ENCODE data around the gene IGF1. TPM values are rescaled to one million over a fixed set of nuclear protein-coding genes. Genes with fewer than 3 reads are reported as not detected.
"Not testable (repeated sequence)": the region's sequence is repeated elsewhere in the genome, so short reads cannot be mapped to it uniquely, and the experiment has no call there.

IGF1 gene
- total RNA-seq, 1 donor: under 0.01 TPM

DNA sequence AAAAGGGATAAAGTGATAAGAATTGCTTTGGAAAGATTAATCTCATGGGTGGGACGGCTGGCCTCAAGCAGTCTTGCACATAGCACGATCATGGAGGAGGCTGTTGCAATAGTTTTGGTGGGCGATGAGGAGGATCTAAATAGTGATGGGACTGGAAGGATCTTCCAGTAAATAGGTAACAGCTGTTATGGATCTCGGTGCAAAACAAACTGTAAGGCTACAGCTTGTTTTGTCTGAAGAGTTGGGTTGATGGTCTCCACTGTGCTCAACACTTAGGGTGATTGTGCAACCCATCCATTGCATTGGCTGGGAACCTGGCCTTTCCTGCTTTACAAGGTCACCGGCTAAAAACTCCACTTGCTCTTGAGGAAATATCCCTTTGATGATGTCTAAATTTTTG, 21.0 kb downstream of the IGF1 start:
- DNase-seq (ENCODE audit: low read depth): peak; percentile 88
- TF ChIP-seq, protein P1, sequence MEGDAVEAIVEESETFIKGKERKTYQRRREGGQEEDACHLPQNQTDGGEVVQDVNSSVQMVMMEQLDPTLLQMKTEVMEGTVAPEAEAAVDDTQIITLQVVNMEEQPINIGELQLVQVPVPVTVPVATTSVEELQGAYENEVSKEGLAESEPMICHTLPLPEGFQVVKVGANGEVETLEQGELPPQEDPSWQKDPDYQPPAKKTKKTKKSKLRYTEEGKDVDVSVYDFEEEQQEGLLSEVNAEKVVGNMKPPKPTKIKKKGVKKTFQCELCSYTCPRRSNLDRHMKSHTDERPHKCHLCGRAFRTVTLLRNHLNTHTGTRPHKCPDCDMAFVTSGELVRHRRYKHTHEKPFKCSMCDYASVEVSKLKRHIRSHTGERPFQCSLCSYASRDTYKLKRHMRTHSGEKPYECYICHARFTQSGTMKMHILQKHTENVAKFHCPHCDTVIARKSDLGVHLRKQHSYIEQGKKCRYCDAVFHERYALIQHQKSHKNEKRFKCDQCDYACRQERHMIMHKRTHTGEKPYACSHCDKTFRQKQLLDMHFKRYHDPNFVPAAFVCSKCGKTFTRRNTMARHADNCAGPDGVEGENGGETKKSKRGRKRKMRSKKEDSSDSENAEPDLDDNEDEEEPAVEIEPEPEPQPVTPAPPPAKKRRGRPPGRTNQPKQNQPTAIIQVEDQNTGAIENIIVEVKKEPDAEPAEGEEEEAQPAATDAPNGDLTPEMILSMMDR (IDR thresholded peaks at IDR 0.05; ENCODE audit: insufficient read depth, low read depth, low read length): no peak
- H3K4me3 ChIP-seq (ENCODE audit: low read depth, low read length): no peak overlapping the region

DNA sequence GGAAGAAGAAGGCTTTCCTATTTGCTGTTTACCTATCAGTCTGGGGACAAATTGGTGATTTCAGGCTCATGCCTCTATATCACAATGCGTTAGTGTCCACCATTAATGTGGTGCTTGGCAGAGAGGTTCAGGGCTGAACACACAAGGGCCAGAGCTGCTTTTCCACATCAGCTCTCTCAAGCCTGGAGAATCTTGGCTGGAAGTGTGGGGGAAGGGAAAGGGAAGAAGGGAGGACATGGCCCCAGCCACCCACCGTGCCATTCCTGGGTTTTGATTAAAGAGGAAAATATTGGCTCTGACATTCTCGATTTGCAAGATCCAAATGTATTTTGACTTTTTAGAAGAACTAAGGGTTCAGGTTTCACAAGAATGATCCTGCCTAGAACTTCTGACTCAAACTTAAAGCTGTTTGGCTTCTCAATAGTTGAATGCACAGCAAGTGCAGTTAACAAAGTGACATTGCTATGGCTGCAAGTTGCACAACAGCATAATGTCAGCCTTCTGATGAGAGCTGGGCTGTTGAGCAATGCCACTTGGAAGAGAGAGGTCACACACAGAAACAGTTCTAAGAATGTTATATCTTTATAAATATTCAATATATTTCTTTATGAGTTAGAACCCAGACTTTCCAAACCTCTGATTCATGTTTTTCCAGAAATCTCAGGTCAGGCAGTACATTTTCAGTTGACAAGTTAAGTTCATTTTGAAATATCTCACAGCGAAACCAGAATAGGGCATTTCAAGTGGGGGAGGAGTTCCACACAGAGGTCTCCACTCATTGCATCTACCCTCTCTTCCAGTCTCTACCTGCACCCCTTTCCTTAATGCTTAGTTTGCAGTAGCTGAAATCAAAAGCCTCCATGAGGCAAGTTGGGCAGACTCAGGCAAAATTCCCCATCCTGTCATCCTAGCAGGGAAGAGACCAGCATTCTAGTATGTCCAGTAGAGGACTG, 25.3 kb downstream of the IGF1 start:
- H3K4me3 ChIP-seq (ENCODE audit: low read depth, low read length): no peak overlapping the region
- TF ChIP-seq, protein P1 (IDR thresholded peaks at IDR 0.05; ENCODE audit: insufficient read depth, low read depth, low read length): no peak
- DNase-seq (ENCODE audit: low read depth): peak; percentile 87

DNA sequence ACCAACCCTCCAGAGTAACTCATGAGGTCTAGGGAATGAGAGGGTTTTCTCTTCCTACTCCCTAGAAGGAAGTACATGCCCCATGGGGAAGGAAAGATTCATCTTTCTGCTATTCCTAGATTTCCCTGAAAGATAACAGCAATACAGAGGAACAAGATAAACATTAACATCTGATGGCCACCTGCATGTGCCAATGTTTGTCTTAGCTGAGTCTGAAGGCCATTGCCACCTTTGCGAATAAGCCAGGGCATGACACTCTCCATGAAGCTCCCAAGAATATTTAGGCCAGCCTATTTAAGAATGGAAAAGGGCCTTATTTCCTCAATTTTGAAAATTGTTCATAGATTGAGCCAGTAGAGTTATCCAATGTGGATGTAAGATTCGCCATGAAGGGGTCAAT, 26.0 kb downstream of the IGF1 start:
- TF ChIP-seq, protein P1 (IDR thresholded peaks at IDR 0.05; ENCODE audit: insufficient read depth, low read depth, low read length): no peak
- no peak overlapping the region for H3K4me3 ChIP-seq (ENCODE audit: low read depth, low read length)
- DNase-seq (ENCODE audit: low read depth): no peak

DNA sequence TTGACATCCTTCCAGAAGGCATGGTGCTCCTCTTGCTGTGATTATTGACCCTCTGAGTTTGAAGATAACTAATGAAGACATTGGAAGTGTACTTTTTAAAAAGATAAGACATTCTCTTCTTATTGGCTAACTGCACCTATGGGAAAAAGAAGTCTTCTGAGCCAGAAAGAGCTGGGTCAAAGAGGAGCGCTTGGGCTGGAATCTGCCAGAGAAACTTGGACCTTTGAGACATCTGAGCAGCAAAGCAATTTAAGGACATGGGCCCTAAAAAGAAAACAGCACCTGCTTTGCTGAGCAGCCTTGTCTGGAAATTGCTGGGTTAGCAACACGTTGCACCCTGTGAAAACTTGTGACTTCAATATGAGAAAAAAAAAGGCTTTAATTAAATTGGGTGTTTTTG, 27.8 kb downstream of the IGF1 start:
- H3K4me3 ChIP-seq (ENCODE audit: low read depth, low read length): no peak overlapping the region
- TF ChIP-seq, protein P1 (IDR thresholded peaks at IDR 0.05; ENCODE audit: insufficient read depth, low read depth, low read length): no peak
- DNase-seq (ENCODE audit: low read depth): no peak

DNA sequence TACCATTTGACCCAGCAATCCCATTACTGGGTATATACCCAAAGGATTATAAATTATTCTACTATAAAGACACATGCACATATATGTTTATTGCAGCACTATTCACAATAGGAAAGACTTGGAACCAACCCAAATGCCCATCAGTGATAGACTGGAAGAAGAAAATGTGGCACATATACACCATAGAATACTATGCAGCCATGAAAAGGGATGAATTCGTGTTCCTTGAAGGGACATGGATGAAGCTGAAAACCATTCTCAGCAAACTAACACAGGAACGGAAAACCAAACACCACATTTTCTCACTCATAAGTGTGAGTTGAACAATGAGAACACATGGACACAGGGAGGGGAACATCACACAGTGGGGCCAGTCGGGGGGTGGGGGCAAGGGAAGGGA, 31.3 kb downstream of the IGF1 start:
- H3K4me3 ChIP-seq (ENCODE audit: low read depth, low read length); DNase-seq (ENCODE audit: low read depth): not testable (repeated sequence)

DNA sequence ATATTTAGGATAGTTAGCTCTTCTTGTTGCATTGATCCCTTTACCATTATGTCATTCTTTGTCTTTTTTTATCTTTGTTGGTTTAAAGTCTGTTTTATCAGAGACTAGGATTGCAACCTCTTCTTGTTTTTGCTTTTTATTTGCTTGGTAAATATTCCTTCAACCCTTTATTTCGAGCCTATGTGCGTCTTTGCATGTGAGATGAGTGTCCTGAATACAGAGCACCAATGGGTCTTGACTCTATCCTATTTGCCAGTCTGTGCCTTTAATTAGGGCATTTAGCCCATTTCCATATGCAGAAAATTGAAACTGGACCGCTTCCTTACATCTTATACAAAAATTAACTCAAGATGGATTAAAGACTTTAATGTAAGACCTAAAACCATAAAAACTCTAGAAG, 32.9 kb downstream of the IGF1 start:
- H3K4me3 ChIP-seq (ENCODE audit: low read depth, low read length); DNase-seq (ENCODE audit: low read depth): not testable (repeated sequence)

DNA sequence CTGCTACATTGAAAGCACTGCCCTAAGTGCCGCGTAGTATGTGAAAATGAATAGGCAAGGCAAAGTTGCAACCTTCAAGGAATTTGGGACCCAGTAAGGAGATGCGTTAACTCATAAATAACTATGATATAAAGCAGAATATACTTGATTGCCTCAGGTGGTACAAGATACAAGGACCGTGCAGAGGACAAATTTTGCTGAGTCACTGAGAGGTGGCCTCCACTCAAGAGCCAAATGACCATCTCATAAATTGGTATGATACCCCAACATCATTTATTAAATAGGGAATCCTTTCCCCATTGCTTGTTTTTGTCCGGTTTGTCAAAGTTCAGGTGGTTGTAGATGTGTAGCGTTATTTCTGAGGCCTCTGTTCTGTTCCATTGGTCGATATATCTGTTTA, 35.7 kb downstream of the IGF1 start:
- H3K4me3 ChIP-seq (ENCODE audit: low read depth, low read length): no peak overlapping the region
- TF ChIP-seq, protein P1 (IDR thresholded peaks at IDR 0.05; ENCODE audit: insufficient read depth, low read depth, low read length): no peak
- DNase-seq (ENCODE audit: low read depth): no peak

DNA sequence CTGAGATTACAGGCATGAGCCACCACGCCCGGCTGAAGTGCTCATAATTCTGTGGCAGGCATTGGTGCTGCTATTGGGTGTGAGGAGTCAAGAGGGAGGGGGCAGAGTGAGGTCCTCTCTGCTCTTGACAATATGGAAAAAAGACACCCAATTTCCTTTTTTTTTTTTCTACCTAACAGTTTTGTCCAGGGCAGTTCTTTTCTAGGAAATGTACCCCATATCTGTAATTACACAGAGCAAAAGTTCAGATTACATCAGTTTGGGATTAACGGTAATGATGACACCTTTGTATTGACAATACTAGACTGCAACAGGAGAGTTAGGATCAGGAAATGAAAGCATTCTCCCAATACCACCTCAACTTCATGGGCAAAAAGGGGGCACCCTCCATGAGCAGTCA, 36.3 kb downstream of the IGF1 start:
- no peak for DNase-seq (ENCODE audit: low read depth)
- TF ChIP-seq, protein P1 (IDR thresholded peaks at IDR 0.05; ENCODE audit: insufficient read depth, low read depth, low read length): no peak

More for the DNA sequence above, 36.3 kb downstream of the IGF1 start:
- no peak overlapping the region for H3K4me3 ChIP-seq (ENCODE audit: low read depth, low read length)

Data from fibroblast of villous mesenchyme (primary cell).